Osteocyte (in vitro differentiated cells): ENCODE measurements around the gene ERAP2. TPM values are rescaled to one million over a fixed set of nuclear protein-coding genes. Genes with fewer than 3 reads are reported as not detected.

ENCODE experiments used
- DNase-seq: peaks from one replicate; pipeline ENCODE4 v3.0.0; 2021; ENCODE audit warnings: mixed read lengths; ENCODE audit not compliant: unreplicated experiment; ENCODE audit errors: extremely low spot score
- H3K27ac Mint-ChIP-seq: one replicate; pipeline ENCODE4 v1.8.0; 2021; ENCODE audit warnings: mild to moderate bottlenecking, mixed read lengths; ENCODE audit not compliant: unreplicated experiment
- H3K27me3 Mint-ChIP-seq: one replicate; pipeline ENCODE4 v1.8.0; 2021; ENCODE audit warnings: mixed read lengths; ENCODE audit not compliant: unreplicated experiment
- H3K36me3 Mint-ChIP-seq: one replicate; pipeline ENCODE4 v1.8.0; 2021; ENCODE audit warnings: mixed read lengths; ENCODE audit not compliant: unreplicated experiment
- H3K4me1 Mint-ChIP-seq: one replicate; pipeline ENCODE4 v1.8.0; 2021; ENCODE audit warnings: mixed read lengths; ENCODE audit not compliant: unreplicated experiment
- H3K4me3 Mint-ChIP-seq: one replicate; pipeline ENCODE4 v1.8.0; 2021; ENCODE audit warnings: mild to moderate bottlenecking, moderate library complexity, mixed read lengths; ENCODE audit not compliant: unreplicated experiment
- H3K9me3 Mint-ChIP-seq: one replicate; pipeline ENCODE4 v1.8.0; 2021; ENCODE audit warnings: mixed read lengths; ENCODE audit not compliant: unreplicated experiment
- CTCF ChIP-seq: fragments of 200-600 bp; sonication (generic); IDR thresholded peaks from 2 replicates; pipeline ENCODE4 v1.5.0; 2021; ENCODE audit warnings: antibody characterized with exemption, mild to moderate bottlenecking, moderate library complexity
- total RNA-seq: library from RNA; stranded (reverse); gene quantifications from 2 replicates; pipeline ENCODE4 v1.2.1, GENCODE V29; 2021

ERAP2 gene
- total RNA-seq, 1 donor from 2014 or later: 3.5 TPM

- Mint-ChIP-seq H3K36me3 (no peaks in the 10 kb centered on the region), H3K27me3 (no peaks in the 10 kb centered on the region), H3K4me3 (no peak overlapping the region), H3K4me1 (peaks cover 10% of the 10 kb centered on the region), H3K27ac (no peak overlapping the region), H3K9me3 (no peaks in the 10 kb centered on the region)
- no peak for TF ChIP-seq CTCF
- DNase-seq: no peak
Observed at GRCh38 chr5:96855031-96855872, 21.0 kb upstream of the ERAP2 start.

GRCh38 chr5:96856371-96856770, 19.9 kb upstream of the ERAP2 start:
- Mint-ChIP-seq H3K9me3 (no peaks in the 10 kb centered on the region), H3K36me3 (no peaks in the 10 kb centered on the region), H3K27me3 (no peaks in the 10 kb centered on the region), H3K4me1 (peaks cover 7% of the 10 kb centered on the region), H3K27ac (no peak overlapping the region), H3K4me3 (no peak overlapping the region)
- no peak for DNase-seq
- no peak for TF ChIP-seq CTCF

- no peak overlapping the region for H3K4me3 Mint-ChIP-seq
- H3K36me3 Mint-ChIP-seq: no peaks in the 10 kb centered on the region
- DNase-seq: no peak
- no peak overlapping the region for H3K27ac Mint-ChIP-seq
- TF ChIP-seq CTCF: no peak
- peaks cover 3% of the 10 kb centered on the region for H3K4me1 Mint-ChIP-seq
- H3K27me3 Mint-ChIP-seq: no peaks in the 10 kb centered on the region
- H3K9me3 Mint-ChIP-seq: no peaks in the 10 kb centered on the region
Observed at GRCh38 chr5:96857454-96857853, 18.8 kb upstream of the ERAP2 start.

DNA sequence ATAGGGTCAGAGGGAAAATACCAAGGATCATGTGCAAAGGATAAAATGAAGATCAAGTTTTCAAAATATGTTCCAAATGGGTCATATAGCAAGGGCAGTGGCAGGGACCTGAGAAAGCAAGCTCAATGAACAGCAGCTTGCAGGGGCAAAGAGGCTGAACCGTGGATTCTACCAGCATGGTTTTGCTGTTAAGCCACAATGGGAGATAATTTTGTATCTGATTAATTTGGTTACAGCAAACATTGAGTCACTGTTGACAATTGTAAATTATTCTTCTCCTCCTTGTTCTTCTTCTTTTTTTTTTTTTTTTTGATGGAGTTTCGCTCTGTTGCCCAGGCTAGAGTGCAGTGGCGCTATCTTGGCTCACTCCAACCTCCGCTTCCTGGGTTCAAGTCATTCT, 18.4 kb upstream of the ERAP2 start:
- Mint-ChIP-seq H3K4me1 (peaks cover under 1% of the 10 kb centered on the region), H3K36me3 (no peaks in the 10 kb centered on the region), H3K9me3 (no peaks in the 10 kb centered on the region), H3K27ac (no peak overlapping the region), H3K4me3 (no peak overlapping the region), H3K27me3 (no peaks in the 10 kb centered on the region)
- TF ChIP-seq CTCF: no peak
- no peak for DNase-seq

DNA sequence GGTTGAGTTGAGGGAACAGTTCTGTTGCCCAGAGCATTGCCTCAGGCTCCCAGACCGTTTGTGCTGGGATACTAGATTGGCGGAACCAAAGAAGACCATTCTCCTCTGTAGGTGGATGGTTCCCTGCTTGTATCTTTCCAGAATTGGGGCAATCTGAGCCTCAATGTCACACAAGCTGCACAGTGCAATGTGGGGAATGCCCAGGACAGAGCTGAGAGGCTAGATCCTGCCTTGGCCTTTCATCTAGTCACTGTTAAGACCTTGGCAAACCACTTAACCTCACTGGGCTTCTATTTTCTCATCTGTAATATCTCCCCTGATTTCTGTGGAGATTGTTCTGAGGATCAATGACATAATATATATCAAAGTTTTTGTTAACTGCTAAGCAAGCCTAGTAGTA, 16.9 kb upstream of the ERAP2 start:
- H3K36me3 Mint-ChIP-seq: no peaks in the 10 kb centered on the region
- H3K27ac Mint-ChIP-seq: no peak overlapping the region
- no peaks in the 10 kb centered on the region for H3K9me3 Mint-ChIP-seq
- no peak for DNase-seq
- no peak for TF ChIP-seq CTCF
- peaks cover 4% of the 10 kb centered on the region for H3K27me3 Mint-ChIP-seq
- H3K4me1 Mint-ChIP-seq: no peaks in the 10 kb centered on the region
- H3K4me3 Mint-ChIP-seq: no peak overlapping the region
